NCI-H146 treated with DMSO at 0.1 percent for 48 hours (cell line): ENCODE results near the gene EHBP1L1.

Experiments
- DNase-seq: peaks from one replicate; lab custom pipeline; 2025; ENCODE audit not compliant: unreplicated experiment; lab: John Stamatoyannopoulos, UW

Gene EHBP1L1

DNA sequence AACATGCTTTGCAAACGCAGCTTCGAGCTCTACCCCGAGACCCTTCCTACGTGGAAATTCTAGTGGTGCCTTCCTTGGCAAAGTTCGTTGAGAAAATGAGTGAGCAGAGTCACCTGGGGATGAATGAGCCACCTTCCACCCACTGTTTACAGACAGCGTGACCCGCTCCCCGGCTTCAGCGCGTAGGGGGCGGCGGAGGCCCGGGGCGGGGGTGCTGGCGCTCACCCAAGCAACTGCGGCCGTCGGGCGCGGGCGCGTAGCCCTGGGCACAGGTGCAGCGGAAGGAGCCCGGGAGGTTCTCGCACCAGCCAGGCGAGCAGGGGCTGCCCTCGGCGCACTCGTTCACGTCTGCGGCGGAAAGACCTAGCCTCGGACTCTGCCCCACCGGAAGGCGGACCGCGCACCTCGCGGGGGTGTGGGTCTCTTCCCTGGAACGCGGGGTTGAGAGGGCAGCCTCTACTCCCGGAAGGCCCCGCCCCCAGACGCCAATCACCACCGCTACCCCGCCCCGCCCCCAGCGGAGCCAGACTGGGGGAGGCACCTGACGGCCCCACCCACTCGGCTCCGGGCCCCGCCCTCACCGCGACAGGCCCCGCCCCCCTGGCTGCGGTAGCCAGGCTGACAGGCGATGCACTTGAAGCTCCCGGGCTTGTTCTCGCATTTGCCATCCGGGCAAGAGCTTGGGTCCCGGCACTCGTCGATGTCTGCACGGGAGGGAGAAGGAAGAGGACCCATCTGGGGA is 29.5 kb upstream of the EHBP1L1 start:
- DNase-seq, result no peak

DNA sequence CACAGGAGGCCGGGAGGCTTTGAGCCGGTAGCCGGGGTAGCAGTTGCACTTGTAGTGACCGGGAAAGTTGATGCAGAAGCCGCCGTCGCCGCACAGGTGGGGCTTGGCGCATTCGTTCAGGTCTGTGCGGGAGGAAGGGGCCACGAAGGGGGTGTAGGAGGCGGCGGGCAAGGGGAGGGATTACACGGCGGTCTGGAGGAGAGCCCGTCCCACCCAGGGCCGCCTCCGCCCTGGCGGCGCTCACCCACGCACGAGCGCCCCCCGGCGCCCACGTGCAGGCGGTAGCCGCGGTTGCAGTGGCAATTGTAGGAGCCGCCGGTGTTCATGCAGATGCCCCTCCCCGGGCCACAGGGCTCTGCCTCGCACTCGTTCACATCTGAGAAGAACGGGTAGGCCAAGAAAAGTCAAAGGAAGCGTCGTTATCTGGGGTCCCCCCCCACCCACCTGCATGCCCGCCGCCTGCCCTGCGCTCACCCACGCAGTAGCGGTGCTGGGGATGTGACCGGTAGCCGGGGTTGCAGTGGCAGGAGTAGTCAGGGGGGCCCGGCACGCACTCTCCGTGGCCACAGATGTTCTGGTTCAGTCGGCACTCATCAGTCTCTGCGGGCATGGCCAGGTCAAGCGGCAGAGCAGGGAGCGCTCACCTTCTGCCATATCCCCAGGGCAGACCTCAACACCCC is 28.3 kb upstream of the EHBP1L1 start:
- DNase-seq, result no peak

DNA sequence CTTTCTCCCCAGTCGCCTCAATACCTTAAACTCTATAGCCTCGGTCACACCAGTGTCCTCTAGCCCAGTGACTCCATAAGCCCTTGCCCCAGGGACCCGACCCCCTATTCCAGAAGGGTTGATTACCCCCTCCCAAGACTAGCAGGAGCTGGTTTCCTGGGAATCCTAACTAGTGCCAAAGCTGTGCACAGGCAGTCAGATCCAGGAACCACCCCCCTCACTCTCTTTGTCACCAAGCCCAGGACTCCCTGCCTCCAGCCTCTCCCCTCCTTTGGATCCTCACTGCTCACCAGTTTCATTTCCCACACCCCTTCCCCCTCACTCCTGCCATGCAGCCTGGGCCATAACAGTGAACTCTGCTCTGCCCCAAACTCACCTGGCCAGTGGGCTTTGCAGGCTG is 27.5 kb upstream of the EHBP1L1 start:
- DNase-seq, result no peak

DNA sequence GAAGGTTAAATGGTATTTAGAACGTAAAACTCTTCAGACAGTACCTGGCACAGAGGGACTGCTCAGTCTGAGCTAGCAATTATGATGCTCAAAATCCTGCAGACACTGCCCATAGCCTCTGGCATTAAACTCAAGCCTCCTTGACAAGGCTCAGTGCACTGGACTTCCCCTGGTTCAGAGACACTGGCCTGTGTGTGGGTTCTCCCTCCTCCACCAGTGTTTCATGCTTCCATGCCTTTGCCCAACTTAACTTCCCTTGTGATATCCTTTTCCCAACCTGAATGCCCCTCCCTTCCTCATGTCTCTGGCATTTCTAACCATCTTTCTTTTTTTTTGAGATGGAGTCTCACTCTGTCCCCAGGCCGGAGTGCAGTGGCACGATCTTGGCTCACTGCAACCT is 26.8 kb upstream of the EHBP1L1 start:
- DNase-seq, result no peak

DNA sequence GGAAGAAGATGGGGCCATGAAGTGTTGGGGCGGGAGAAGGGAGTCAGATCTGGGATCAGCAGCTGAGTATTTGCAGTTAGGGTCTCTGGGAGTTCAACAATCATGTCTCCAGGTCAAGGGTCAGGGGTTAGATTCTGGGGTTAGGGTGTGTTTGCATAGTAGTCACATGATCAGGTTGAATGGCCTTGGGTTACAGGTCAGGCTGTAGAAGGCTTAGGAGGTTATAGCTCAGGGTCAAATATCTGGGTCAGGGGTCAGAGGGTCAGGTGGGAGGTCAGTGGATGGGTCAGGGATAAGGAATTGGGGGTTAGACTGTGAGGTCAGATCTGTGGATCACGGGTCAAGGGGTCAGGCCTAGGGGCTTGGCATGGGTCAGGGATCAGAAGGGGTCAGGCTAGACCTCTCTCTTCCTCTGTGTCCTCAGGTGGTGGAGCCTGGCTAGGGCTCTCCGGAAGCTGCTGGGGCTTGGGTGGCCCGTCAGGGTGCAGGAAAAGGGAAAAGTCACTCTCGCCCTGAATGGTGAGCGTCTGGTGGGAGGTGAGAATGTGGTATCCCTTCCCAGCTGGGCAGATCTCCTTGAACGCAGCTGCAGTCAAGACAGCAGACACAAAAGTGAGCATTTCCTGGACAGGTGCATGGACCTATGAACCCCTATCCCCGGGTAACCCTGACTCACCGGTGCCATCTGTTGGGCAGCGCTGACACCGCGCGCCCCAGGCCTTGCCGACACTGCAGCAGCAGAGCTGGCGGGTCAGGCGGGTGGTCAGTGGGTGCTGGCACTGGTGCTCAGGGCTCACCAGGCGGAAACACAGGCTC is 24.1 kb upstream of the EHBP1L1 start:
- peak; percentile 83 for DNase-seq

DNA sequence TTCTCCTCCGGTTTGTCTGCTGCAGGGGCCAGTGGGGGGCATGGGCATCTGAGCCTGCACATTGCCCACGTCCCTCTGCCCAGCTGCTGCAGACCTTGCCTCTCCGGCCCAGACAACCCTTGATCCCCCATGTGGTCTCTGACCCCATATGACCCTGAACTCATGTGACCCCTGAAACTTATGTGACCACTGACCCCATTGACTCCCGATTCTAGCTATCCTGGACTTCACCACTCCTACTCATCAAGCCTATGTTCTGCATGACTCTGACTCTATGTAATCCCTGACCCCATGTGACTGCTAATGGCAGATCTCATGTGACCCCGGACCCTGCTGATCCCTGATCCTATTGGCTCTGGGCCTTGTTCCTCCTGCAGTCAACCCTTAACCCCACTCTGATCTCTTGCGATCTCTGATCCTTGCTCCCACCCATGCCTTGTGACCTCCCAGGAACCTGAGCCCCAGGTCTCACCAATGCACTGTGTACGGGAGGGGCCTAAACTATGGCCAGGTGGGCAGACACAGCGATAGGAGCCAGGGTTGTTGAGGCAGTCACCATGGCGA is 23.4 kb upstream of the EHBP1L1 start:
- no peak for DNase-seq

DNA sequence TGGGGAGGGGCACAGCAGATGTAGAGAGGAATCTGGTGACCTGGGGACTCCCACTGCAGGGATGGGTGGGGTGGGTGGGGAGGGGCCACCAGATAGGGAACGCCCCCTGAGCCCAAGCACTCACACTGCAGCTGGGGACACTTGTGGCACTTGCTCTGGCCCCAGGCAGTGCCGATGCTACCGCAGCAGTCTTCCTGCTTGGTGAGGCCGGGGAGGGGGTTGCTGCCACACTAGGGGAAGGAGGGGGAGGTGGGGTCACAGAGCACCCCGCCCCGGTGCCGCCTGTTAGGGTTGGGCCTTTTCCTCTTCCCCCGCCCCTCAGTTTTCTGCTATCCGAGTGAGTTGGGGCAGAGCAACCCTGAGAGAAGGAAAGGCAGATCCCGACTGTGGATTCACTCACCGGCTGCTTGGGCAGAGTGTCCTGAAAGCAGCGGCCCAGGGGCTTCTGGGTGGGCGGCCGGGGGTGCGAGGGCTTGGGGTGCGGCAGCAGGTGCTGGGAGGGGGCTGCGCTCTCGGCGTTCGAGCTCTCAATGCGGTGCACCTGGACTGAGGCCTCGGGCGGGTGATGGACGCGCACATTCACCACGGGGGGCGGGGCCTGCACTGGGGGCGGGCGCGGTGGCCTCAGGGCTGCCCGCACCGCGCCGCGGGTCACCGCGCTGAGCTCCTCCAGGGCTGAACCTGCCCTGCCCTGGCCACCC is 22.4 kb upstream of the EHBP1L1 start:
- DNase-seq, result no peak

DNA sequence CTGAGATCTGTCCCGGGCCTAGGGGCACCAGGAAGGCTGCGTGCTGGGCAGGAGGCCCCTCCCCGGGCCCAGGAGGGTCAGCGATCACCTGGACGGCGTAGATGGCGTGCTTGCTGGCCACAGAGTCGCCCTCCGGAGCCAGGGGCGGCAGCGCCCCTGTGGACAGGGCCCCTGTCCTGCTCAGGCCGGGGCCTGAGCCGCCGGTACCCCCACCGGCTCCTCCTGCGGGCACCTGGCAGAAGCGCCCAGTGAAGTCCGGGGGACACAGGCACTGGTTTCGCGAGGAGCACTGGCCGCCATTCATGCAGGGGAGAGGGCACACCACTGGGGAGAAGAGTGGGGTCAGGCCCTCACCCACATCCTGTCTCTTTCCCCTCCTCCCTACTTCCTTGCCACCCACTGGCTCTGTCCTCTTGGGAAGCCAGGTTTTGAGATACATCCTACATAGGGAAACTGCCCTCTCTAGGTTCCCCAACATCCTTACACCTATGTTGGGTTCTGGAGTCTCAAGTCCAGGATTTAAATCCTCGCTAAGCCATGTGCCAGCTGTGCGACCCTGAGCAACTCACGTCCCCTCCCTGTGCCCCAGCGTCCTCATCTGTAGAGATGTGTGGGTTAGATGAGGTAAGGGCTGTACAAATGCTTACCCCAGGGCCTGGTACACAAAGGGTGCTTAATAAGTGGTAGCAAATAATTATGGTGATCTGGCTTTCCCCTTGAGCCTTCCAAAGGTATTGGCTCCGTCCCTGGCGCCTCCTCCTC is 21.6 kb upstream of the EHBP1L1 start:
- DNase-seq, result no peak

DNA sequence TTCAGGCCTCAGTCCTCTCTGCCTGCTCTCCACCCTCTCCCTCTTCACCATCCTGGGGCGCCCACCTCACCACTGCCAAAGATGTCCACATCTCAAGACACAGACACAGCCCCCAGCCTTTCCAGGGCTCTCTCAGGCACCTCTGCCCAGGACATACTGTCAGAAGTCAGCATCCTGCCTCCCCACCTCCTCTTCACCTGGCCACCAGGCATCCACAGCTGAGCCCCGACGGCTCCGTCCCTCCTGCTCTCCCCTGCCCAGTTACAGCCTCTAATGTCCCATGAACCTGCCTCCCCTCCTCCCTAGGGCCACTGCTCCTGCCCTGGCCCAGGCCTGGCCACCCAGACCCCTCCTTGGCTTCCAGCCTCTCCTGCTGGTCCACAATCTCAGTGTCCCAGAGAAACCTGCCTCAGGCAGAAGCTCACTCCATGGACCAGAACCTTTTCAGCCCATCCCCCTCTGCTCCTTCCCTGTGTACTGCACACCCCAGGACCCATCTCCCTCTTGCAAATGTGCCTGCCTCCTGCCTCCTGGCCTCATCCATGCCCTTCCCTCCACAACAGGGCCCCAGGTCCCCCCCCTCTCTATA is 20.9 kb upstream of the EHBP1L1 start:
- DNase-seq, result no peak

DNA sequence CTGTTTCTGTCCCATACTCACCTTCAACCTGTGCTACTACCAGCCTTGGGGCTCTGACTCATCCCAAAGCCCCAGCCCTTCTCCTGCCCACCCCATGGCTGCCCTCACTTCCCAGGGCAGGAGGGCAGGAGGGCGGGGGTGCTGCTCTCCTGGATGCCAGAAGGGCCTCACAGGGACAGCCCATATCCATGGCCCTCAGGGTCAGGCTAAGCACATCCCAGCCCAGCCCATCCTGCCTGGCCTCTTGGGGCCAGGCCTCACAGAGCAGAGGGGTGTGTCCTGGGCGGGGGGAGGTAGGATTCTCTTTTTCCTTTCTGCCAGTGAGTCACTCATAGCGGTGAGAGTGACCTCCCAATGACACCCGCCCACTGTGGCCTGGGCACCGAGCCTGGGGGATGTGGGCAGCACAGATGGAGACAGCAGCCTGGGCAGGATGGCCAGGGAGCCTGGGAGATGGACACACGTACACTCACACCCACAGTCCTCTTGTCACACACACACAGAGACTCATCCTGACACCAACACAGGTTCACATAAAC is 20.1 kb upstream of the EHBP1L1 start:
- no peak for DNase-seq

DNA sequence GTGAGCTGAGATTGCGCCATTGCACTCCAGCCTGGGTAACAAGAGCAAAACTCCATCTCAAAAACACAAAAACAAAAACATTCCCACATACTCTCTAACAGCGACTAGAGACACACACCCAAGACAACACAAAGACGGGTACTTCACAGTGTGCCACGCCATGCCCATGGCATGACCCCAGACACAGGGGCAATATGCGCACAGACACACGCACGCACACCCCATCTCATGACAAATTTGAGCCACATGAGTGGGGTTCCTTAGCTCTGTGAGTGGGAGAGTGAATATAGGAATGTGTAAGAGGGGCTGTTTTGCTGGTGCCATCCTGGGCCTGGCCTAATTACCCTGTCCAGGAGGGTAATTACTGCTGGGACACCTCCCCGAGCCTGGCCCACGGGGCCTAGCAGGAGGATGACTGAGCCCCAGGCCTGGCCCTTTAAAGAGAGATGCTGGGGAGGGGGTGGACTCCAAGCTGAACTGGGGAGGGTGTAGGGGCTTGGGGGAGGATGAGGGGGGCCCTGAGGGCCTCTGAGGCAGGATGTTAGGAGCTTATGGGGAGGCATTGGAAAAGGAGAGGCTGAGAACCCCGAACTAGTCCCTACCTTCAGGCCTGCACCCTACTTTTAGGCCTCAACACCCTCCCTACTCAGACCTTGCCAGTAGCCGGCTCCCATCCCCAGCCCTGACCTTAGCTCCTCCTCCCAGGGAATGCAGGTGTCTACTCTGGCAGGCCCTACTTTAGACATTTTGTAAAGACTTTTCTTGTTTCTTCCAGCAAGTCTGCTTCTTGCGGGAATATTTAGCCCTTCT is 19.2 kb upstream of the EHBP1L1 start:
- no peak for DNase-seq

DNA sequence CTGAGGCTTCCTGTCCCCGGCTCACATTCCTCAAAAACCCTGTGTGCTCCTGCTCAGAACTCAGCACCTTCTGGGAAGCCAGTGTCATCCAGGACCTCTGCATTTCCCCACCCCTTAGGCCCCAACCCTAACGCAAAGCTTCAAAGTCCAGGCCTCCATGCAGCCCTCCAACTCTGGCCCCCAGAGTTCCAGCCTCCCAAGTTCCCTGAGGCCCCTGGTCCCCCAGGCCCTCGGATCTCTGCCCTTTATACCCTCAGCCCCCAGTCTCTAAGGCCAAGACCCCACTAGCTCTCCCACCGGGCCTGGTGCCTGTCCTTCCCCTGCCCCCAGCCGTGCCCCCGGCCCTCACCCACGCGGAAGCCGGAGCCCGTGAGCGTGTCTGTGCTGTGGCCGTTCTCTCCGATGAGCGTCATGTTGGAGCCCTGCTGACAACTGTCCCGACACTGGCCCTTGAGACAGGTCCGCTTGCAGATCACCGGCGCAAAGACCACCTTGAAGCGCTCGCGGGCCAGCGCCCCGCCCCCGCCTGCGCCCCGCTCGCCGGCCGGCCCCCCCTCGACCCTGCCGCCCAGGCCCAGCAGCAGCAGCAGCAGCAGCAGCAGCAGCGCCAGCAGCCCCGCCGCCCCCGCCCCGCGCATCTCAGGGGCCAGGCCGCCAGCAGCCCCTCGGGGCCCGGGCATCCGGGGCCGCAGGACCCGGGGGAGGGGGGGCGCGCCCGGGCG is 18.4 kb upstream of the EHBP1L1 start:
- DNase-seq, result no peak

DNA sequence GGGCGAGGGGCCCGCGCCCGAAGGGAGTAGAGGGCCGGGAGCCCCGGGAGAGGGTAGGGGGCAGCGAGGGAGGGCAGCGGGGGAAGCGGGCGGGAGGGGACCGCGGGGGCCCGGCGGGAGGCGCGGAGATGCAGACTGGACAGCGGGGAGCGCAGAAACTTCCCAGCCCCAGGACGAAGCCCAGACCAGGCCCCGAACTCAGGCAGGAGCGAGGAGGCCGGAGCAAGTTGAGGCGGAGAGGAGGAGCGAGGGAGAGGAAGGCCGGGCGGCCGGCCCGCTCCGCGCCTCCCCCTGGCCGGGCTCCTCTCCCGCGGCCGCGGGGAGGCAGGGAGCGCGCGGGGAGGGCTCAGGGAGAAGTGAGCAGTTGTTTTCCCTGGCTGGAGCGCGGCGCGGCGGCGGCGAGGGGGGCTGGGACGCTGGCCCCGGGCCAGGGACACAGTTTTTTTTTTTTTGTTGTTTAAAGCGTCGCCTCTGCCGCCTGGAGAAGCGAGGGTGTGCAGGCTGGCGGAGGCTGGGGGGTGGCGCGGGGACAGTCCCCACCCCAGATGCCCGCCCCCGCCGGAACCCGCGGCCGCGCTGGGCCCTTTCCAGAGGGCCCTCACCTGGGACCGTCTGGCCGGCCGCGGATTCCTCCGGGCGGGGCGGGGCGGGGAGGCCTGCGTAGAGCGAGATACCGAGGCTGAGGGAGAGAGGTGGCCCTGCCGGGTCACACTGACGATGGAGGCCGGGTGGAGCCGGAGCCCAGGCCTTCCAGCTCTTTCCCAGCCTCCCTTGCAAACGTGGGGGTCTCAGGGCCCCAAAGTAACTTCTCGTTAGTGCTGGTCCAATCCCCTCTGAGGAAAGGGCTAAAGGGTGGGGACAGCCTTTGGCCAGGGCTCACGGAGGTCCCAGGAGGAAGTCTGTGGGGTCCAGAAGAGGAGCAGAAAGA is 17.6 kb upstream of the EHBP1L1 start, which contains the start of gene LTBP3:
Gene LTBP3, minus strand, starts transcription at position 358 of the 928 bp plus-strand sequence. CDS start 400 bp downstream, outside the sequence.
- peak; percentile 52 for DNase-seq

DNA sequence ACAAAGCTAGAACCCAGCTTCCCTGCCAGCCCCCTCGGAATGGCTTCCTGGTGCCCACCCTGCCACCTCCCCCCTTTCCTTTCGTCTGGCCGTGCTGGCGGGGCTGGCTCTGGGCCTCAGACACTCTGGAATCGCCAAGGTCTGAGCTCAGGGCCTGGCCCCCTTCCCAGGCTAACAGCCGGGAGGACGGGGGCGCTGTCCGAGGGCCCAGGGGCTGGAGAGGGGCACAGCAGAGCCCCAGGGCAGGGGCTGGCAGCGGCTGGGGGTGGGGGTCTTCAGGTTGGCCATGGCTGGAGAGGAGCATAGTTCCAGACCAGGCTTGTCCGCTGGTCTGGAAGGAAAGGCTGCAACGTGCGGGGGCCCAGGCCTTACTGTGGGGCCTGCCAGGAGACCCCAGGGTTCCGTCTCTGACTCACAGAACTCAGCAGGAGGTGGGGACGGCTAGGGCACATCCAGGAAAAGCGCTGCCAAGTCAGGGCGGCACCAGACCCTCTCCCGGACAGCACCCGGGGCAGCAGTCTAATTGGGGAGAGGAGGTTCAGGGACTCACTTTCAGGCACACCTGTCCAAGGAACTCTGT is 16.8 kb upstream of the EHBP1L1 start:
- no peak for DNase-seq

DNA sequence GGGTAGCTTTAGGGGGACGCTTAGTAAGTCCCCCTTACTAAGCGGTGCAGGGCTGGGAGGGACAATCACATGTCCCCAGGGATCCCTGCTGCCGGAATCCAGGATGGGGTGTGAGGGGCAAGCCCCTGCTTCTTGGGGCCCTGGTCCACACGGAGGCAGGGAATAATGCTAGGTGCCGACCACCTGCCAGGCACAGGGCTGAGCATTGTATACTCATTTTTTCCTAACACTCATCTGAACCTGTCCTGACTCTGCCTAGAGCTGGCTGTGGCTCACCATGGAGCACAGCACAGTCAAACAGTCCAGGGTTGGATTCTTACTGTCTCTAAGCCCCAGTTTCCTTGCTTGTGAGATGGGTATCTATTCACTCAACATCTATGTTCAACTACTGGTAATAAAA is 16.3 kb upstream of the EHBP1L1 start:
- DNase-seq, result no peak

DNA sequence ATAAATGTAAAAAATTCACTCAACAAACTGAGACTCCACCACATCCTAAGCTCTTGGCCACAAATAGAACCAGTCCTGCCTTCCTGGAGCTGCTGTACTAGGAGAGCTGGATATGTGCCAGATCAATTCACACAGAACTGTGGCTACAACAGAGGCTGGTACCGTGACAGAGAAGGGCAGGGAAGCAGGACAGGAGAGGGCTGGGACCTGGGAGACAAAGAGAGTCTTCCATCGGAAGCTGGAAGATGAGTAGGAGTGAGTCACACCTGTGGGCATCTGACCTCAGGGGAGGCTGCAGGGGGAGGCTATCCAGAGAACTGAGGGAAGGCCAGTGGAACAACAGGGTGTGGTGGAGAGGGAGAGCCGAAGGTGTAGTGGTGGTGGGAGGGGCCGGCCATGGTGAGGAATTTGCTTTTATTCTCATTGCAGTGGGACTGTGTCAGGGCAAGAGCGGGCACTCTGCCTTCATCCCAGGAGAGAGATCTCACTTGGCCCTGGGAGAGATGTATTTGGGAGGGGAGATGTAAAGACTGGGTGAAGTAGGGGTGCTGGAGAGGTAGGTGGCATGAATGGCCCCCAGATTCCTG is 15.8 kb upstream of the EHBP1L1 start:
- no peak for DNase-seq
